Keratinocyte (primary cell): ENCODE results near the gene MALRD1. TPM values are rescaled to one million over a fixed set of nuclear protein-coding genes. Genes with fewer than 3 reads are reported as not detected.

Experiments
- DNase-seq: peaks from one replicate; pipeline ENCODE4 v3.0.0-alpha.2; 2011; ENCODE audit warnings: low read depth, missing footprints, low spot score
- FAIRE-seq: peaks from 2 replicates; lab custom pipeline; 2011; peaks lifted over from hg19 to GRCh38; lab: Jason Lieb, UNC
- H2AFZ ChIP-seq: 2 replicates; pipeline ENCODE4 v1.6.0; 2012; ENCODE audit warnings: low read length, control low read depth, inconsistent platforms; ENCODE audit not compliant: control insufficient read depth
- H3K27ac ChIP-seq: 2 replicates; pipeline ENCODE4 v1.5.1; 2011; ENCODE audit warnings: low read length; ENCODE audit not compliant: control insufficient read depth, insufficient read depth
- H3K27me3 ChIP-seq: 3 replicates; pipeline ENCODE4 v1.6.0; 2011; ENCODE audit warnings: low read length; ENCODE audit not compliant: control insufficient read depth, insufficient read depth; ENCODE audit errors: extremely low read depth
- H3K36me3 ChIP-seq, 2 experiments: 2 replicates in 1 of 2; 3 replicates in 1 of 2; pipeline ENCODE4 v1.5.1; 2011; ENCODE audit warnings: low read length in 2 of 2, mild to moderate bottlenecking in 1 of 2; ENCODE audit not compliant: control insufficient read depth in 2 of 2, insufficient read depth in 2 of 2; ENCODE audit errors: extremely low read depth in 1 of 2
- H3K4me1 ChIP-seq: 3 replicates; pipeline ENCODE4 v1.5.1; 2011; ENCODE audit warnings: low read length; ENCODE audit not compliant: control insufficient read depth, insufficient read depth; ENCODE audit errors: extremely low read depth
- H3K4me2 ChIP-seq: 3 replicates; pipeline ENCODE4 v1.6.0; 2011; ENCODE audit warnings: low read depth, low read length; ENCODE audit not compliant: control insufficient read depth, insufficient read depth; ENCODE audit errors: extremely low read depth
- H3K4me3 ChIP-seq, 3 experiments: fragments of 200-600 bp in 1 of 3; sonication (generic) in 1 of 3; 2 replicates in 2 of 3; 3 replicates in 1 of 3; pipeline ENCODE4 v1.5.1; 2011 to 2016; ENCODE audit warnings: low read length in 3 of 3, mild to moderate bottlenecking in 3 of 3, control low read depth in 2 of 3, inconsistent platforms in 1 of 3, low read depth in 1 of 3, mixed read lengths in 1 of 3, mixed run types in 1 of 3, moderate library complexity in 1 of 3; ENCODE audit not compliant: control insufficient read depth in 2 of 3, insufficient read depth in 2 of 3; ENCODE audit errors: extremely low read depth in 1 of 3
- H3K79me2 ChIP-seq: 2 replicates; pipeline ENCODE4 v1.6.0; 2012; ENCODE audit warnings: low read length; ENCODE audit not compliant: control insufficient read depth, insufficient read depth
- H3K9ac ChIP-seq: 3 replicates; pipeline ENCODE4 v1.6.0; 2011; ENCODE audit warnings: low read length; ENCODE audit not compliant: control insufficient read depth, insufficient read depth; ENCODE audit errors: extremely low read depth
- H3K9me1 ChIP-seq: 3 replicates; pipeline ENCODE4 v1.6.0; 2011; ENCODE audit warnings: low read length; ENCODE audit not compliant: control insufficient read depth, insufficient read depth; ENCODE audit errors: extremely low read depth
- H3K9me3 ChIP-seq: 2 replicates; pipeline ENCODE4 v1.5.1; 2012; ENCODE audit warnings: low read depth, low read length; ENCODE audit not compliant: control insufficient read depth
- H4K20me1 ChIP-seq: 3 replicates; pipeline ENCODE4 v1.6.0; 2011; ENCODE audit warnings: low read length; ENCODE audit not compliant: control insufficient read depth, insufficient read depth; ENCODE audit errors: extremely low read depth
- CTCF ChIP-seq, 3 experiments: IDR thresholded peaks in 1 of 3; conservative IDR thresholded peaks in 1 of 3; optimal IDR thresholded peaks in 1 of 3; 2 replicates in 2 of 3; 3 replicates in 1 of 3; pipeline versions ENCODE3 to v1.5.1; 2011; ENCODE audit warnings: low read length in 3 of 3, mild to moderate bottlenecking in 3 of 3, moderate library complexity in 2 of 3, control low read depth in 1 of 3, inconsistent platforms in 1 of 3; ENCODE audit not compliant: insufficient read depth in 2 of 3; ENCODE audit errors: extremely low read depth in 1 of 3
- EZH2 ChIP-seq: IDR thresholded peaks from one replicate; pipeline ENCODE4 v1.6.1; 2012; ENCODE audit warnings: inconsistent platforms, mild to moderate bottlenecking, low read length, moderate library complexity
- dilution Hi-C: fragments of 300-500 bp; cut with MboI; formaldehyde crosslinking; loops from one replicate; pipeline ENCODE4 v1.7.0; 2020; ENCODE audit warnings: low sequenced_read_pairs; ENCODE audit not compliant: extremely low pct_ligation_motif_present
- polyA plus RNA-seq, 5 experiments: library from polyadenylated mRNA; depleted of rRNA in 3 of 5; stranded (reverse) in 3 of 5; stranded (forward) in 1 of 5; unstranded in 1 of 5; fragments of >200 nt; gene quantifications; 1 replicate in 1 of 5; 2 replicates in 3 of 5; 3 replicates in 1 of 5; pipeline versions ENCODE4 v1.2.1 to v1.2.3, GENCODE V29; 2011 to 2012; ENCODE audit warnings: missing spikeins in 2 of 5, low read depth in 1 of 5, low replicate concordance in 1 of 5

MALRD1 gene
- polyA plus RNA-seq, 1 donor (not counting 4 experiments of a cell fraction or from before 2014, with no cell fraction given): not detected

- no peaks in the 10 kb centered on the region for H3K79me2 ChIP-seq
- no peak overlapping the region for H2AFZ ChIP-seq
- H4K20me1 ChIP-seq: no peaks in the 10 kb centered on the region
- no peak for DNase-seq
- H3K4me1 ChIP-seq: peaks cover 9% of the 10 kb centered on the region
- H3K27me3 ChIP-seq: no peaks in the 10 kb centered on the region
- no peak for FAIRE-seq
- no peak overlapping the region for H3K4me3 ChIP-seq
- H3K27ac ChIP-seq: no peak overlapping the region
- no peaks in the 10 kb centered on the region for H3K9me3 ChIP-seq
- H3K9me1 ChIP-seq: no peaks in the 10 kb centered on the region
- H3K9ac ChIP-seq: no peak overlapping the region
- dilution Hi-C loops: no loop called here
- no peak for TF ChIP-seq CTCF (optimal IDR thresholded peaks at IDR 0.05 in 1 of 3, IDR thresholded peaks at IDR 0.05 in 1 of 3, conservative IDR thresholded peaks at IDR 0.05 in 1 of 3; ENCODE audit: extremely low read depth in 1 of 3, insufficient read depth in 2 of 3, low read length in 3 of 3)
- TF ChIP-seq EZH2: no peak
- H3K36me3 ChIP-seq: no peaks in the 10 kb centered on the region
- no peak overlapping the region for H3K4me2 ChIP-seq
Measured at GRCh38 chr10:19499291-19499770, 450.7 kb downstream of the MALRD1 start.

GRCh38 chr10:19500959-19501358 lies 452.4 kb downstream of the MALRD1 start:
- H2AFZ ChIP-seq: no peak overlapping the region
- no peak overlapping the region for H3K9ac ChIP-seq
- no peaks in the 10 kb centered on the region for H3K9me3 ChIP-seq
- FAIRE-seq (no peak), DNase-seq (no peak)
- H3K27ac ChIP-seq: no peak overlapping the region
- TF ChIP-seq EZH2 (no peak), CTCF (optimal IDR thresholded peaks at IDR 0.05 in 1 of 3, IDR thresholded peaks at IDR 0.05 in 1 of 3, conservative IDR thresholded peaks at IDR 0.05 in 1 of 3; ENCODE audit: extremely low read depth in 1 of 3, insufficient read depth in 2 of 3, low read length in 3 of 3) (no peak)
- H3K9me1 ChIP-seq: no peaks in the 10 kb centered on the region
- H3K4me2 ChIP-seq: no peak overlapping the region
- no peak overlapping the region for H3K4me3 ChIP-seq
- no peaks in the 10 kb centered on the region for H3K79me2 ChIP-seq
- no peaks in the 10 kb centered on the region for H3K27me3 ChIP-seq
- no peaks in the 10 kb centered on the region for H4K20me1 ChIP-seq
- no peaks in the 10 kb centered on the region for H3K36me3 ChIP-seq
- dilution Hi-C loops: no loop called here
- H3K4me1 ChIP-seq: peaks cover 9% of the 10 kb centered on the region
